ENCODE results near the gene CHD6. TPM values are rescaled to one million over a fixed set of nuclear protein-coding genes. Genes with fewer than 3 reads are reported as not detected.

Gene CHD6
- polyA plus RNA-seq, 1 donor (not counting 4 experiments of a cell fraction or from before 2014, with no cell fraction given) = 6.8 TPM

- Histone ChIP-seq H3K9ac (ENCODE audit: control insufficient read depth, extremely low read depth, insufficient read depth, low read length) (no peak overlapping the region), H3K4me1 (ENCODE audit: control insufficient read depth, extremely low read depth, insufficient read depth, low read length) (peaks cover 7% of the 10 kb centered on the region), H4K20me1 (ENCODE audit: control insufficient read depth, extremely low read depth, insufficient read depth, low read length) (no peaks in the 10 kb centered on the region), H3K4me2 (ENCODE audit: control insufficient read depth, extremely low read depth, insufficient read depth, low read depth, low read length) (no peak overlapping the region), H3K79me2 (ENCODE audit: control insufficient read depth, insufficient read depth, low read length) (no peaks in the 10 kb centered on the region), H2AFZ (ENCODE audit: control insufficient read depth, low read length) (no peak overlapping the region), H3K27me3 (ENCODE audit: control insufficient read depth, extremely low read depth, insufficient read depth, low read length) (no peaks in the 10 kb centered on the region), H3K4me3 (ENCODE audit: control insufficient read depth in 2 of 3, extremely low read depth in 1 of 3, insufficient read depth in 2 of 3, low read depth in 1 of 3, low read length in 3 of 3) (no peak overlapping the region), H3K9me3 (ENCODE audit: control insufficient read depth, low read depth, low read length) (no peaks in the 10 kb centered on the region), H3K27ac (ENCODE audit: control insufficient read depth, insufficient read depth, low read length) (no peak overlapping the region), H3K9me1 (ENCODE audit: control insufficient read depth, extremely low read depth, insufficient read depth, low read length) (no peaks in the 10 kb centered on the region), H3K36me3 (ENCODE audit: control insufficient read depth in 2 of 2, extremely low read depth in 1 of 2, insufficient read depth in 2 of 2, low read length in 2 of 2) (no peaks in the 10 kb centered on the region)
- FAIRE-seq = no peak
- no peak for DNase-seq (ENCODE audit: low read depth, low spot score)
- dilution Hi-C loops (cut with MboI; ENCODE audit: extremely low pct_ligation_motif_present, low sequenced_read_pairs) = no loop called here
- TF ChIP-seq CTCF (optimal IDR thresholded peaks at IDR 0.05 in 1 of 3, IDR thresholded peaks at IDR 0.05 in 1 of 3, conservative IDR thresholded peaks at IDR 0.05 in 1 of 3; ENCODE audit: extremely low read depth in 1 of 3, insufficient read depth in 2 of 3, low read length in 3 of 3) (no peak), EZH2 (IDR thresholded peaks at IDR 0.05; ENCODE audit: low read length) (no peak)
These were observed 219.8 kb downstream of the CHD6 start for GRCh38 chr20:41398408-41398807.

- Histone ChIP-seq H3K4me3 (ENCODE audit: control insufficient read depth in 2 of 3, extremely low read depth in 1 of 3, insufficient read depth in 2 of 3, low read depth in 1 of 3, low read length in 3 of 3) (no peak overlapping the region), H3K79me2 (ENCODE audit: control insufficient read depth, insufficient read depth, low read length) (no peaks in the 10 kb centered on the region), H3K36me3 (ENCODE audit: control insufficient read depth in 2 of 2, extremely low read depth in 1 of 2, insufficient read depth in 2 of 2, low read length in 2 of 2) (no peaks in the 10 kb centered on the region), H3K27me3 (ENCODE audit: control insufficient read depth, extremely low read depth, insufficient read depth, low read length) (no peaks in the 10 kb centered on the region), H3K9ac (ENCODE audit: control insufficient read depth, extremely low read depth, insufficient read depth, low read length) (no peak overlapping the region), H3K27ac (ENCODE audit: control insufficient read depth, insufficient read depth, low read length) (no peak overlapping the region), H4K20me1 (ENCODE audit: control insufficient read depth, extremely low read depth, insufficient read depth, low read length) (no peaks in the 10 kb centered on the region), H2AFZ (ENCODE audit: control insufficient read depth, low read length) (no peak overlapping the region), H3K9me1 (ENCODE audit: control insufficient read depth, extremely low read depth, insufficient read depth, low read length) (peaks cover 2% of the 10 kb centered on the region), H3K9me3 (ENCODE audit: control insufficient read depth, low read depth, low read length) (no peaks in the 10 kb centered on the region), H3K4me1 (ENCODE audit: control insufficient read depth, extremely low read depth, insufficient read depth, low read length) (peaks cover 20% of the 10 kb centered on the region), H3K4me2 (ENCODE audit: control insufficient read depth, extremely low read depth, insufficient read depth, low read depth, low read length) (no peak overlapping the region)
- no peak for FAIRE-seq
- DNase-seq (ENCODE audit: low read depth, low spot score) = no peak
- dilution Hi-C loops (cut with MboI; ENCODE audit: extremely low pct_ligation_motif_present, low sequenced_read_pairs) = no loop called here
- TF ChIP-seq CTCF (optimal IDR thresholded peaks at IDR 0.05 in 1 of 3, IDR thresholded peaks at IDR 0.05 in 1 of 3, conservative IDR thresholded peaks at IDR 0.05 in 1 of 3; ENCODE audit: extremely low read depth in 1 of 3, insufficient read depth in 2 of 3, low read length in 3 of 3) = no peak
- no peak for TF ChIP-seq EZH2 (IDR thresholded peaks at IDR 0.05; ENCODE audit: low read length)
These were observed 222.2 kb downstream of the CHD6 start for GRCh38 chr20:41395667-41396664.

Measured in keratinocyte (primary cell).